ENCODE results near the gene DAPK1.

DAPK1 gene

GRCh38 chr9:87613265-87614111 lies 115.8 kb downstream of the DAPK1 start:
- H3K27ac ChIP-seq, result no peak overlapping the region
- no peak overlapping the region for H3K4me2 ChIP-seq
- no peaks in the 10 kb centered on the region for H3K9me3 ChIP-seq
- H3K4me1 ChIP-seq, result no peaks in the 10 kb centered on the region
- no peak overlapping the region for H3K4me3 ChIP-seq
- H3K9ac ChIP-seq, result no peak overlapping the region
- no peaks in the 10 kb centered on the region for H4K20me1 ChIP-seq
- TF ChIP-seq Cebpa-rat (IDR thresholded peaks at IDR 0.05), result no peak
- no peaks in the 10 kb centered on the region for H3K36me3 ChIP-seq
- H3K27me3 ChIP-seq, result no peaks in the 10 kb centered on the region

DNA sequence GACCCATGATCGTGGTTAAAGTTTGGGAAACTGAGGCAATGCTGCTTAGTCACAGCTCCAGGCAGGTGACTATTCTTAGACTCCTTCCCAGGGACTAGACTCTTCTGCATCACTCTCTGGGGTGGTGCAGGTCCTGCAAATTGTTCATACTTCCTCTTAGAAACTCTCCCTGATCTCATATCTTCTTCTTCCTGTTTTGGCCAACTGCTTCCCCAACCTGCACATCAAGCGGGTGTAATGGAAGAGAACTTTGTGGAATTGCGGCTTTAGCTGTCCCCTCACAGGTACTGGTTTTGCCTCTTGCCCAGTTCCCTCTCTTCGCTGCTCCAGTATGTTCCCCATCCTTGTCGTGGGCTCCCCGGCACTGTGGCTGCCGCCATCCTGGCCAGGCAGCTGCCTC lies 116.7 kb downstream of the DAPK1 start:
- Histone ChIP-seq H4K20me1 (no peaks in the 10 kb centered on the region), H3K4me3 (no peak overlapping the region), H3K27me3 (no peaks in the 10 kb centered on the region), H3K4me1 (no peaks in the 10 kb centered on the region), H3K9me3 (no peaks in the 10 kb centered on the region), H3K9ac (no peak overlapping the region), H3K4me2 (no peak overlapping the region), H3K27ac (no peak overlapping the region), H3K36me3 (no peaks in the 10 kb centered on the region)
- TF ChIP-seq Cebpa-rat (IDR thresholded peaks at IDR 0.05), result no peak

GRCh38 chr9:87615136-87615535 lies 117.5 kb downstream of the DAPK1 start:
- H3K27ac ChIP-seq, result no peak overlapping the region
- H3K4me2 ChIP-seq, result no peak overlapping the region
- no peak overlapping the region for H3K4me3 ChIP-seq
- H3K9ac ChIP-seq, result no peak overlapping the region
- H3K36me3 ChIP-seq, result no peaks in the 10 kb centered on the region
- H3K27me3 ChIP-seq, result no peaks in the 10 kb centered on the region
- H3K4me1 ChIP-seq, result no peaks in the 10 kb centered on the region
- H3K9me3 ChIP-seq, result no peaks in the 10 kb centered on the region
- no peak for TF ChIP-seq Cebpa-rat (IDR thresholded peaks at IDR 0.05)
- H4K20me1 ChIP-seq, result no peaks in the 10 kb centered on the region

DNA sequence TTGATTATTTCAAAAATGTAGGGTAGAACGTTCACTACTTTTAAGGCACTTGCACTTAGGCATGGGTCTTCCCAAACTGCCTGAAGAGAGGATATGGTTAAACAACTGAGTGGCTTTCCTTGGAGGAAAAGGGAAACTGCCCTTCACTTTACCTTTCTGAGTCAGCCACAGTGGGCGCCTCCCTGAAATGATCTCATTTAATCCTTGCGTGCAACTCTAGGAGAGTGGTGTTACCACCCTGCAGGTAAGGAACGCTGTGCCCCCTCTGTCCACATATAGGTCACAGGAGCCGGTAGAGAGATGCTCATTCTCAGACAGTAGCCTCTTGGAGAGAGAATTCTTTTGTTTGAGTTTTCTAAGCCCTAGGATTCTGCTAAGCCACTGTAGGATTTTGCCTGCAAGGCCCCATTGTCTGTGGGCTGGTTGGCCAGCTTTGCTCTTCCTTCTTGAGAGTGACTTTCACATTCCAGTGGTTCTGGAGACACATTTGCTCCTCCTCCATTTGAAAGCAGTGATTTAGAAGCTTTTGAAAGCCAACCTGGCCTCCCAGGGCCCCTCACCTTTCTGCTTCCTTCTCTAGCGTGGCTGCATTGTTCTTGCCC lies 118.0 kb downstream of the DAPK1 start:
- no peaks in the 10 kb centered on the region for H3K27me3 ChIP-seq
- H4K20me1 ChIP-seq, result no peaks in the 10 kb centered on the region
- H3K4me2 ChIP-seq, result no peak overlapping the region
- TF ChIP-seq Cebpa-rat (IDR thresholded peaks at IDR 0.05), result no peak
- no peak overlapping the region for H3K9ac ChIP-seq
- H3K4me3 ChIP-seq, result no peak overlapping the region
- no peak overlapping the region for H3K27ac ChIP-seq
- no peaks in the 10 kb centered on the region for H3K4me1 ChIP-seq
- no peaks in the 10 kb centered on the region for H3K36me3 ChIP-seq
- H3K9me3 ChIP-seq, result no peaks in the 10 kb centered on the region

- H4K20me1 ChIP-seq, result no peaks in the 10 kb centered on the region
- no peak overlapping the region for H3K4me2 ChIP-seq
- no peak for TF ChIP-seq Cebpa-rat (IDR thresholded peaks at IDR 0.05)
- no peak overlapping the region for H3K27ac ChIP-seq
- no peaks in the 10 kb centered on the region for H3K27me3 ChIP-seq
- H3K9me3 ChIP-seq, result no peaks in the 10 kb centered on the region
- H3K36me3 ChIP-seq, result no peaks in the 10 kb centered on the region
- no peak overlapping the region for H3K9ac ChIP-seq
- no peak overlapping the region for H3K4me3 ChIP-seq
- no peaks in the 10 kb centered on the region for H3K4me1 ChIP-seq
These were observed 120.6 kb downstream of the DAPK1 start for GRCh38 chr9:87618226-87618625.

DNA sequence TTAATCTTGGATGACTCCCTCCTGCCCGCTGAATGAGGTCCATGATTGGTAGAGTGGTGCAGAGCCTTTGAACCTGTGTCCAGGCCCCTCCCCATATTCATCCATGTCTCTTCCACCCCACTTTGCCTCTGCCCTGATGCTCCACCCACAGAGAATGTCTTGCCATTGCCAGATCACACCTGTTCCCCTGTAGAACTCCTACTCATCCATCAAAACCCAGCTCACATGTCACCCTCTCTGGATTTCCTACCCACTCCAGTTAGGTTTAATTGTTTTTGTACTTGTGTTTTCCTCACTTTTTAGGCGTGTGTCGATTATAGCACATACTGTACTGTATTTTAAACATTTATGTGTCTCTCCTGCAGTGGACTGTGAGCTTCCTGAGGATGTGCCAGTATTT lies 121.3 kb downstream of the DAPK1 start:
- Histone ChIP-seq H3K9me3 (no peaks in the 10 kb centered on the region), H3K36me3 (no peaks in the 10 kb centered on the region), H3K27ac (no peak overlapping the region), H4K20me1 (no peaks in the 10 kb centered on the region), H3K4me1 (no peaks in the 10 kb centered on the region), H3K9ac (no peak overlapping the region), H3K27me3 (no peaks in the 10 kb centered on the region), H3K4me2 (no peak overlapping the region), H3K4me3 (no peak overlapping the region)
- no peak for TF ChIP-seq Cebpa-rat (IDR thresholded peaks at IDR 0.05)

DNA sequence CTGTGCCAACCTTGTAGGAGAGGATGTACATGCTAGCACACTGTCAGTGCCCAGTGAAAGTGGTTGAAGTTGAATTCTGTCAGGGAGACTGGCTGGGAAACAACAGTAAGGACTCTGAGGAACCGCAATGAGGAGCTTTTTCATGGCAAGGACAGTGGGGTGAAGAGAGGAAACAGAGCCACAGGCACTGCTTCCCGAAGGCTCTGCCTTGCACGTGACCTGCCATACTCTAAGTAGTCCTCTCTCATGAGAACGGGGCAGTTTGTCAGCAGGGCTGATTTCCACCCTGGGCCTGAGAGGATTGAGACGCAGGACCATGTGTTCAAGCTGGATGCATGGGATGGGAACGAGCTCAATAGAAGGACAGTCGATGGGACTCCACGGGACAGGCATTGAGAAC lies 121.7 kb downstream of the DAPK1 start:
- H3K4me2 ChIP-seq, result no peak overlapping the region
- H3K4me3 ChIP-seq, result no peak overlapping the region
- H3K9ac ChIP-seq, result no peak overlapping the region
- H3K9me3 ChIP-seq, result no peaks in the 10 kb centered on the region
- no peak for TF ChIP-seq Cebpa-rat (IDR thresholded peaks at IDR 0.05)
- H3K4me1 ChIP-seq, result no peaks in the 10 kb centered on the region
- no peaks in the 10 kb centered on the region for H3K36me3 ChIP-seq
- H3K27me3 ChIP-seq, result no peaks in the 10 kb centered on the region
- H4K20me1 ChIP-seq, result no peaks in the 10 kb centered on the region
- H3K27ac ChIP-seq, result no peak overlapping the region

DNA sequence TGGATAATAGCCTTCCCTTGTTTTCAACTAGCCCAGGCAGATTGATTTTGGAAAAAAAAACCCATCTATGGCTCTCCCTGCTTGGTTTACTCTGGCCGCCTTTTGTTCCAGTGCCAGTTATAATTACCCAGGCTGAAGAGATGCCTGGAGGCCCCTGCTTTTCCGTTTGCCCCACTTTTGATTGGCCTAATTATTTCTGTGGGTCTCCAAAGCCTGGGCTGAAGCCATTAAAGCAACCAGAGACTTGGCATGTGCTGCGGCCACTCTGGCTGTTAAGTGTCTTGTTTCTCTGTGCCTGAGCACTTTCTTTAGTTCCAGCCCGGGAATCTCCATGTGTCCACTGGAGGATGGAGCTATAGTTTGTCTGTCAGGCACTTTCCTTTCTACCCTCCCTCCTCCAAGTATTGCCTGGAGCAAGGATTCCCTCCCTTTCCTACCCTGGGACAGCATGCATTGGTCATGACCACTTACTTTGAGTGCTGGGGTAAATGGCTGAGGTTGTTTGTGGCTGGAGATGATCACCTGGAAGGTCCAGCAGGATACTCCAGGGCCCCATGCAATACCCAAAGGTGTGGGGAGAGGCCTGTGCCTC lies 123.2 kb downstream of the DAPK1 start:
- no peaks in the 10 kb centered on the region for H3K27me3 ChIP-seq
- H3K9ac ChIP-seq, result no peak overlapping the region
- H3K9me3 ChIP-seq, result no peaks in the 10 kb centered on the region
- no peak for TF ChIP-seq Cebpa-rat (IDR thresholded peaks at IDR 0.05)
- H4K20me1 ChIP-seq, result no peaks in the 10 kb centered on the region
- no peaks in the 10 kb centered on the region for H3K4me1 ChIP-seq
- no peak overlapping the region for H3K4me3 ChIP-seq
- H3K36me3 ChIP-seq, result no peaks in the 10 kb centered on the region
- H3K27ac ChIP-seq, result no peak overlapping the region
- no peak overlapping the region for H3K4me2 ChIP-seq

DNA sequence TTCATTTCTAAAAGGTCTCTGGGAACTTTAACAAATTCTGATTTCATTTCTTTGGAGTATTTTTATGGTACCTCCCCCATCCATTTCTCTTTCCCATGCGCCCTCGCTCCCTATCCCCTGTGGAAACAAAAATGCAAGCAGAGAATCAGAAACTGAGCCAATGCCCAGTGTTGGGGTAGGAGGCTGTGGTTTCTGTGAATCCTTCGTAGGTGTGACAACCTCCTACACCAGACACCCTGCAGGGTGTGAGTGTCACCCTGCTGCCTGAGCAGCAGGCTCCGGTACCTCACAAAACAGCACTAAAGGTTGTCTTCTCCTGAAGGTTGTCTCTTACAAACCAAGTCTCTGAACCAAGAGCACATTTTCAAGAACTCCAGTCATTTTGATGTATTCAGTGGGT lies 124.4 kb downstream of the DAPK1 start:
- Histone ChIP-seq H3K36me3 (no peaks in the 10 kb centered on the region), H3K9ac (no peak overlapping the region), H3K27me3 (no peaks in the 10 kb centered on the region), H3K27ac (no peak overlapping the region), H3K9me3 (no peaks in the 10 kb centered on the region), H3K4me3 (no peak overlapping the region), H3K4me2 (no peak overlapping the region), H4K20me1 (no peaks in the 10 kb centered on the region), H3K4me1 (no peaks in the 10 kb centered on the region)
- TF ChIP-seq Cebpa-rat (IDR thresholded peaks at IDR 0.05), result no peak

- no peak for TF ChIP-seq Cebpa-rat (IDR thresholded peaks at IDR 0.05)
- H3K27ac ChIP-seq, result no peak overlapping the region
- H4K20me1 ChIP-seq, result no peaks in the 10 kb centered on the region
- no peaks in the 10 kb centered on the region for H3K27me3 ChIP-seq
- H3K9ac ChIP-seq, result no peak overlapping the region
- no peaks in the 10 kb centered on the region for H3K4me1 ChIP-seq
- no peaks in the 10 kb centered on the region for H3K9me3 ChIP-seq
- H3K36me3 ChIP-seq, result no peaks in the 10 kb centered on the region
- no peak overlapping the region for H3K4me3 ChIP-seq
- H3K4me2 ChIP-seq, result no peak overlapping the region
These were observed 125.3 kb downstream of the DAPK1 start for GRCh38 chr9:87622923-87623322.

Data from BLaER1 (cell line).